ENCODE measurements around the gene NFASC.

Gene NFASC

DNA sequence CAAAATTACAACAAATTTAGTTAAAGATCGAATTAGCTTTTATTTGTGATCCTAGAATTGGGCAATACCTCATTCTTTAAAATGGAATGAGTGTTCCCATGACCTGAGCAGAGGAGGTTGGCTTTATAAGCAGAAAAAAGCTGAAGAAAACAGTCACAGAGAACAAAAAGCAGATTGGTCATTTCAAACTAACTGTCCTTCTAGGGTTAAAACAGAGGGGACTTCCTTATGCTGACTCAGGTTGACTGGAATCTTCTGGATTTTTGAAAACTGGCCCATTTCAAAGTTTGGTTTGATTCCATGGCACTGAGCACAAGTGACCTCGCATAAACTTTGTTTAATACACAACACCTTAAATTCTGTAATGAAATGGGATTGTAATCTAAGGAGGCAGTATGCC, 17.6 kb downstream of the NFASC start:
- no peak for DNase-seq (ENCODE audit: low read depth, low spot score)

DNA sequence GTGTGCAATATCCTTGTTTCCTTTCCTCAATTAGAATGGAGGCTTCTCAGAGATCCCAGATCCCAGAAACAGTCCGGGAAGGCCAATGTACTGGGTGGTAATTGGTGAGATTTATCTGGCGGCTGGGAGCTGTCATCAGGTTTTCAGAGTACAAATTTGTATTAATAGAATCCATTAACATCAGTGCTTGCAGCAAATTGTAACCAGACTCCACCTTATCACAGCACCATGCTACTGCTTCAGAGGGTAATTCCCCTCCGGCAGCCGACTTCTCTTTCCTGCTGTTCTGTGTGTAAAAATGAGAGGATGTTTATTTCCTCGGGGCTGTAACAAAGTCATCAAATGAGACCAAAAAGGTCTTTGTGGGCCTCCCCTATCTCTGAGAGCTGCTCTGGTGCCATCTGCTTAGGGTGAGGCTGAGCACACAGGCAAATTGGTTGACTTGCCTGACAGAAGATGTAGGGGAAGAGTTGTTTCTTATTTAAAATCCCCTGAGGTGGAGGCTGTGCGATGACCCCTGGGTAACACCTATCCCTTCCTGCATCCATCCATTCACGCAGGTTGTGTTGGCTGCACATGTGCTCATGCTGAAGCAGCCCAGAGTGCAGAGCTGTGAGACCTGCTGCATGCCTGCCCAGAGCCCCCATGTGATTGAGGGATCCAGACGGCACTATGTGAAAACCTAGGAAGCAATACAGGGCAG, 19.2 kb downstream of the NFASC start:
- no peak for DNase-seq (ENCODE audit: low read depth, low spot score)

DNA sequence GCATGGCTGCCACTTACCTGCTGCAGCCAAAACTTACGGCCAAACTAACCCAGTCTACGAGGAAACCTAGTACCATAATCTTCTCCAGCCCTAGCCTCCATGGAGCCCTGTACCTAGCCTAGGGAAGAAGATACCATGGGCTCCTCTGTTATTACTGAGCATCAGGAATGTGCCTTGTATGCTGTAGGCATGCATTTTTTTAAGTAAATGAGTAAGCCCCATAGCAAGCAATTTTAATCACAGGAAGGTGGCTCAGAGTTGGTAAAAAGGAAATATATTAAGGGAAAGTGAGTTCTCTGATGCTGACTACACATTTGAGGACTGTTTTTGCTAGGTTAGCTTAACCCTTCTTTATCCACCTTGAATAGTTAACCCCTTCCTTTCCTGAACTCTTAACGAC, 21.2 kb downstream of the NFASC start:
- no peak for DNase-seq (ENCODE audit: low read depth, low spot score)

DNA sequence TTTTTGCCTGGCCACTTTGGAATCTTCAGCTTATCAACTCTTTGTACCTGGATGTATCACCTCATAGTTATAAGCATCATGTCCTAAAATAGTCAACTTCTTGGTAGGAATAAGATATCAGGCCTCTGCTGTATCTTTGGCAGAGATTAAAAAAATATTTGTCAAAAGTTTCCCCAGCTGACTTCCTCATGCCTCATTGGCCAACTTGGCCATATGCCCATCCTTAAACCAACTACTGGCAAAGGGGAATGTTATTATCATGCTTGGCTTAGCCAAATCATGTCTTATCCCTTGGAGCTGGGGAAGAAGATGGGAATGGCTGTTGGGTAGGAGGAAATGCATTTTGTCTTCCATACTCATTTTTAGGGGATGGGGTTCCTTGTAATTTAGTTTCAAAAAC, 23.4 kb downstream of the NFASC start:
- DNase-seq (ENCODE audit: low read depth, low spot score): no peak

DNA sequence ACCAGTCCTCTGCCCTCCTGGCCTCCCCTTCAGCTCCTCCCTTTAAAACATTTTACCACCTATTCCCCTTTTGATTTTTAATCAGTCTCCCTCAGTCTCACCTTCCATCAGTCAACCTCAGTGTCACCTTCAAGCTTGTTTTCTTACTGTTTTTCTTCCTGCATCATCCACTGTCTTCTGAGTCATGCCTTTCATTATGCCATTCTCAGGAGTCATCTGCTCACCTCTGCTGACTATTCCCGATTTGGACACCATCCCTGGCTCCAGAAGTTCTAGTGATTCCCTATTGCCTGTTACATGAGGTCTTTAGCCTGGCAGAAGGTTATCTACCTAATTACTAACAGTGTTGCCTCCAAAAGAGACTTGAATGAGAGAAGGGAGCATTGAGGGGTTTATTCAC, 23.9 kb downstream of the NFASC start:
- no peak for DNase-seq (ENCODE audit: low read depth, low spot score)

DNA sequence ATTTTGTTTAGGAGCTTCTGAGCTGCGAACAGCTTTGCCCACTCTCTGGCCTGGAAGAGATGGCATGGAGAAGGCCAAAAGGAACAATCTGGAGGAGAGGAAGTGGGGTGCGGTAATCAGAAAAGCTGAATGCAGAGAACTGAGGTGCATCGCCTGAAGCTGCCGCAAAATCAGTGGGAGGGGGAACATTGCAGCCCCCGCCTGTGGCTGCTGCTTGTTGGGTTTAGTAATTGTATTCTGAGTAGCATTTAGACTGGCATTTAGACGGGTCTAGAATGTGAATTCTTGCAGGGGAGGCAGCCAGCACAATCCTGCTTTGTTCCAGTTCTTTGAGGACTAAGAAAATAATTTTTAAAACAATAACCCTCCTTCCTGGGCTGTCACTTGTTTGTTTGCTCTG, 25.4 kb downstream of the NFASC start:
- DNase-seq (ENCODE audit: low read depth, low spot score): no peak

DNA sequence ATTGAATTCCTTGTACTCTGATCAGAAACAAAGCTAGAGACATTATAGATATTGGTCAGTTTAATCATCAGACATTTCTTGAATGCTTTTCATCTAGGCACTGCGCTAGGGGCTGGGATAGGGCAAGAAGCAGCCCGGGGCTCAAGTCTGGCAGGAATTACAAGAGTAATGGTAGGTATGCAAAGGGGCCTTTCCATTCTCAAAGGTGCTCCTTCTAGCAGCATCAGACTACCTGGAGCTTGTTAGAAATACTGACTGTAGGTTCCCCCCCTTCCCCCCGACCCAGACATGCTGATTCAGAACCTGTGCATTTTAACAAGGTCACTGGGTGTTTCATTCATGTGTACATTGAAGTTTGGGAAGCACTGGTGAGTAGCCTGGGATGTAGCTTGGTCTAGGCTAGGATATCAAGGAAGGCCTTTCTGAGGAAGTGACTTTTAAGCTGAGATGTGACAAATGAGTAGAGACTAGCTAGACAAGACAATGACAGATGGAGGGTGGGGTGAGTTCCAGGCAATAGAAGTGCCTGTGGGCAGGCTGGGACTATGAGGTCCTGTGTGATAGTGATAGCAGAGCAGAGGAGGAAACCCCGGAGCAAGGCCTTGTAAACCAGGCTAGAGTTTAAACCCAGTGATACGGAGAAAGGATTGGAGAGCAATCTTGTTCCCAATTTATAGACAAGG, 26.3 kb downstream of the NFASC start:
- DNase-seq (ENCODE audit: low read depth, low spot score): no peak

DNA sequence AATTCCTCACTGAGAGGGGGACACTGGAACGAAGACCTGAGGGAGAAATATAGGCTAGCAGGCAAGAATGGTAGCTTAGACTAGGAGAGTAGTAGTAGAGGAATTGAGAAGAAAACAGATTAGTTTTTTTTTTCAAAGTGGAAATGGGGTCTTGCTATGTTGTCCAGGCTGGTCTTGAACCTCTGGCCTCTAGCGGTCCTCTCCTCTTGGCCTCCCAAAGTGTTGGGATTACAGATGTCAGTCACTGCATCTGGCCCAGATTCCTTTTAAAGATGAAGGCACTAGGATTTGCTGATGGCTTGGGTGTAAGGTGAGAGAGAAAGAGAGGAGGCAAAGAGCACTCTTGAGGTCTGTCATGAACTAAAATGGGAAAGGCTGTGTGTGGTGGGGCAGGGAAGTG, 30.1 kb downstream of the NFASC start:
- no peak for DNase-seq (ENCODE audit: low read depth, low spot score)

DNA sequence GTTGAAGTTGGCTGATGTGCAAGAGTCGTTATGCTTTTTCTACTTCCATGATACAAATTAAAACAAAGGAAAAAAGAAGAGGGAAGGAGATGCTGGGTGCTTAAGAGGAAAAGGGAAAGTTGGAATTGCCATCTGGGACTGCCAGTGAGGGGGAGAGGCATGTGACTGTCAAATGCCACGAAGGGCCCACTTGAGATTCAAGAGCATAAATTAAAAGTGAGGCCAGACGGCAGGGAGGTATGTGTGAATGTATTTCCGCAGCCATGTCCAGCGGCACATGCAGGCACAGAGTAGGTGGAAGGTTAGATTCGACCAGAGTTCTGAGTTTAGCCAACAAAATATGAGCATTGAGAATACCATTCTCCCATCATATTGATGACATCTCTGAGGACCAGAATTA, 32.0 kb downstream of the NFASC start:
- DNase-seq (ENCODE audit: low read depth, low spot score): no peak

DNA sequence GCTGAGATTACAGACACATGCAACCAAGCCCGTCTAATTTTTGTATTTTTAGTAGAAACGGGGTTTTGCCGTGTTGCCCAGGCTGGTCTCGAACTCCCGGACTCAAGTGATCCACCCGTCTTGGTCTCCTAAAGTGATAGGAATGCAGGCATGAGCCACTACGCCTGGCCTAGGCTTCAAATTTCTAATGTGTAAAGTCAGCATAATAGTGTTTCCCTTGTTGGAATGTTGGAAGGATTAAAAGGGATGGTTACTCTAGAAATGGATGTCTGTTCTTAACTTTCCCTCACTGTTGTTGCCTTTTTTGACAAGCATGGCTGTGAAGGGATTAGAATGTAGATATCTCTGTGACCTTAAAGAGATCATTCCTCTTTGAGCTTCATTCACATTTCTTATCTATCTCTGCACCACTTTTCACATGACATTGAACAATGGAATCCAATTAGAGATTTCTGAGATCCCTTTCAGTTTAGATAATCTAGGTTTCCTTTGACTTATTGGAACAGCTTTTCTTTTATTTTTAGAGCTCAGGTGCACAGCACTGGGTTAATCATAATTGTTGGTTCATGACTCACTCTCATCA, 33.7 kb downstream of the NFASC start:
- no peak for DNase-seq (ENCODE audit: low read depth, low spot score)

DNA sequence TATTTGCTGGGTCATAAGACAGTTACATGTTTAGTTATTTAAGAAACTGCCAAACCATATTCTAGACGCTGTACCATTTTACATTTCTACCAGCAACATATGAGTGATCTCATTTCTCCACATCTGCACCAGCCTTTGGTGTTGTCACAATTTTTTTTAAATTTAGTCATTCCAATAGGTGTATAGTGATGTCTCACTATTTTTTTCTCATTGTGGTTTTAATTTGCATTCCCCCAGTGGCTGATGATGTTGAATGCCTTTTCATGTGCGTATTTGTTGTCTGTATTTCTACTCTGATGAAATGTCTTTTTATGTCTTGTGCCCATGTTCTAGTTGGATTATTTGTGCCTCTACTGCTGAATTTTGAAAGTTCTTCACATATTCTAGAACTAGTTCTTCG, 38.4 kb downstream of the NFASC start:
- DNase-seq (ENCODE audit: low read depth, low spot score): no peak

DNA sequence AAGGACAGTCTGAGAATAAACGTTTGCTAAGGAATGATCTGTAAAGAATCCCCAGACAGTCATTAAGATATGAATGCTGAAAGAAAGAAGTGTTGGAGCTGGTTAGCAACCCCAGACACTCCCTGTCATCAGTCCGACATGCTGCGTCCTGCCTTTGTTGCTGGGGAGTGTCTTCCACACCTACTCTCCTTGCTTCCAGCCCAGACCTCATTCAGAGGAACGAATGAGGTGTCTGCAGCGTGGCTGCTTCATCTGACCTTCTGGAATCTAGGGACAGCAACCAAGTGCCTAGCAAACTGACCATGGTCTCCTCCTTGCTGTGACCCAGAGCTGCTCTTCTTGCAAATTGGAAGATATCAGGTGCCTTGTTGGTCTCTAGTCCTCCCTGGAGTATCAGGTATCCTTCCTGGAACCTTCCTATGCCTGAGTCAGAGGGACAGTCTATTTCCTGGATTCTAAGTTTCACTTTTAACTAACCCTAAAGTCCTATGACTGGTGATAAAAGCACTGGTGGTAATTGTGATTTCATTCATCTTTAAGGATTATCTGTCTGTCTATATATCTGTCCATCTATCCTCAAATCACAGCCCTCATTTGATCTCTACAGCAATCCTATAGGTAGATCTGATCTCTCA, 45.3 kb downstream of the NFASC start:
- no peak for DNase-seq (ENCODE audit: low read depth, low spot score)

DNA sequence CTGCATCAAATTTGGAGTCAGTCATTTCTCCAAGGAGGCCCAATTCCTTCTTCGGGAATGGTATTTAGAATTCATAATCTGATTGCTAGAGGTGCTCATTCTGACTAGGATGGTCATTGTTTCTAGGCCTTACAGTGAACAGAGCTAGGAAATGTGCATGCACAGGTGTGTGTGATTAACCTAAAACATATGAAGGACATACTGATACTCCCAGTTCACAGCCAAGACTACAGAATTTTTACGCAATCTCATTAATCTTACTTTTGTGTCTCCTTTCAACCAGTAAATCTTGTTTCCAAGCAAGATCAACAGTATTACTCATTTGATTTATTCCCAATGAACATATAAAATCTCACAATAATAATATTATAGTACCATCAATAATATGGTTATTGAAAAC, 47.1 kb downstream of the NFASC start:
- no peak for DNase-seq (ENCODE audit: low read depth, low spot score)

DNA sequence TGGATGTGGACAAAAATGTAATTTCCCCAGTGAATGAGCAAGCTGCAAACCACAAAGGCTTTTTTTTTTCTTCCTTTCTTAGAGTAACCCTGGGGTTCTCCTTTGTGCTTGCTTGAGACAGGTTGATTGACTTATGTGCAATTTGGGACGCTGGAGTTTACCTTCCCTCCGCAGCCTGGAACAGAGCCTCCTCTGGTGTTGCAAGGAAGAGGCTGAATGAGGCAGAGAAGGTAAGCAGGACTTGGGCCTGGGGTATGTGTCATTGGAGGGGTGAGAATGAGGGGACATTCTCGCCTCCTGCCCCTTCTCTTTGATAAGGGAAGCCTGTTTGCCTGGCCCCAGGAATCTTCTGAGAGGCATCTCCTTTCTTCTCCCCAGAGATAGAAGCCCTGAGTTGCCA, 49.8 kb downstream of the NFASC start:
- DNase-seq (ENCODE audit: low read depth, low spot score): no peak

DNA sequence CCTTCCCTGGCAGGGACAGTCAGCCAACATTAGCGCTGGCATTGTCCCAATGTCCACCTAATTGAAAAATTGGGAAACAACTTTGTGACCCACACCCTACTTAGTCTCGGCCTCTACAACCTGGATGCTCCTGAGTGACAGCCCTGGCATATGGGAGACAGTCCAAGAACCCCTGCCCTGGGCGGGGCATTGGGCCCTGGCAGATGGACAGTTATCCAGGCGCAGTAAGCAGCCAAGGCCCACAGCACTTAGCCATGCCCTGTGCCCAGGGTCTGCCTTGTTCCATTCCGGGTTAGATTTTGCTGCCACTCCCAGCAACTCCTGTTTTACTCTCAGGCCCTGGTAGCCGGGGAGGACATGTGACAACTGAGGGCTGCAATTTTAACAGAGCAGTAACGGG, 50.3 kb downstream of the NFASC start:
- DNase-seq (ENCODE audit: low read depth, low spot score): no peak

DNA sequence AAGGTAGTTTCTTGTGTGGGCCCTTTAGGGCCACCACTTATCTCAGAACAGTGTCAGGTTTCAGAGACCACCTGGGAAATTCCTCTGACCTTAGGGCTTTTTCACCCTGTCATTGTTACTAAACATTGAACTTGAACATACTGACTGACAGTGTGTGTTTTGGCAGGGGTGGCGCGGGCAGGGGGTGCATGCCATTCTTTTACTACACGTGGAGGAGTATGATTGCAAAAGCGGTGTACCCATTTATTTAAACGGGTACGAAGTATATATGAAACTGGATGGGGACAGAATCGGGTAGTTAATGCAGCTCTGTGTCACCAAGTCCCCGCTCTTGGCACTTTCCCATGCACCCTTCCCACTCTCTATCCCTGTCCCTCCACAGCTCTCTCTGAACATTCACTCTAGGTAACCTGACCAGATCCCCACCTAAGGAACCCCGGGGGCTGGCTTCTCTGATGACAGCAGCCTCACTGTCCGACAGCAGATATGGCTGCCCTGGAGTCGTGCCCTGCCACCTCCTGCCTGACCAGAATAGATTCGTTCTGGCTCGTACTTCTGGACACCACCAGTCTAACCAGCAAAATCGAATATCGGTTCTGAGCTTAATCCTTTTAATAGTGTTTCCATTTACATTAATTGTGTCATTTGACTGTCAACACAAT, 51.3 kb downstream of the NFASC start:
- no peak for DNase-seq (ENCODE audit: low read depth, low spot score)

DNA sequence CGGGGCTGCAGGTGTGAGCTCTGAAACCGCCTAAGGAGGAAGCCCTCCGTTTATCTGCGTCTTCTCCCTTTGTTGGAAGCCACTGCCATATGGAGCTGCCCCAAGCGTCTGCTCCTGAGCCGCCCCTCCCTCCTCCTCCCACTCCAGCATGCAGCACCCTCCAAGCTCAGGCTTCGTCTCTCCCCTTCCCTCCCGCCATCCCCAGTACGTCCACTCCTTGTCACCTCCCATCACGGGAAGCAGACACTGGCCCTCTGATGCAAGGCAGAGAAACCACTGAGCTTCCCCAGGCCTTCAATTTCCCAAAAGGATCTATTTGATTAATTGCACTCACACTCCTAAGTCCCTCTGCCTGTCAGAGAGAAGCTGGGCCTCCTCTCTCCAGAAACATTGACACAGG, 52.5 kb downstream of the NFASC start:
- DNase-seq (ENCODE audit: low read depth, low spot score): no peak

DNA sequence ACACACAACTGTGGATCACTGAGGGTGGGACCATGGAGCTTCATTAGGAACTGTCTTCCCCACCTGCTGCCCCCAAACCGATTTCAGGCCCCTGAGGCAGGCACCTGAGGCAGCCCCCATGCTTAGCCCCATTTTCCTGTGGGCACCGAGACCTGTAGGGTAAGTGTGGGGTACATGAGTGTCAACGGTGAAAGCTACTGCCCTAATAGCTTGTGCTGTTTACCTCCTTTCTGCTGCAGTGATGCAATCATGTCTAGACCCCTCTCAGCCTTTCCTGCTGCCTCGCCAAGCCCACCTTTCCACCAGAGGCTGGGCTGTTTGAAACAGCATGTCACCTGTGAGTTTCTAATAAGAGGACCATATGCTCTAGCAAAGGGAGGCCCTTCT, 53.0 kb downstream of the NFASC start:
- DNase-seq (ENCODE audit: low read depth, low spot score): no peak

DNA sequence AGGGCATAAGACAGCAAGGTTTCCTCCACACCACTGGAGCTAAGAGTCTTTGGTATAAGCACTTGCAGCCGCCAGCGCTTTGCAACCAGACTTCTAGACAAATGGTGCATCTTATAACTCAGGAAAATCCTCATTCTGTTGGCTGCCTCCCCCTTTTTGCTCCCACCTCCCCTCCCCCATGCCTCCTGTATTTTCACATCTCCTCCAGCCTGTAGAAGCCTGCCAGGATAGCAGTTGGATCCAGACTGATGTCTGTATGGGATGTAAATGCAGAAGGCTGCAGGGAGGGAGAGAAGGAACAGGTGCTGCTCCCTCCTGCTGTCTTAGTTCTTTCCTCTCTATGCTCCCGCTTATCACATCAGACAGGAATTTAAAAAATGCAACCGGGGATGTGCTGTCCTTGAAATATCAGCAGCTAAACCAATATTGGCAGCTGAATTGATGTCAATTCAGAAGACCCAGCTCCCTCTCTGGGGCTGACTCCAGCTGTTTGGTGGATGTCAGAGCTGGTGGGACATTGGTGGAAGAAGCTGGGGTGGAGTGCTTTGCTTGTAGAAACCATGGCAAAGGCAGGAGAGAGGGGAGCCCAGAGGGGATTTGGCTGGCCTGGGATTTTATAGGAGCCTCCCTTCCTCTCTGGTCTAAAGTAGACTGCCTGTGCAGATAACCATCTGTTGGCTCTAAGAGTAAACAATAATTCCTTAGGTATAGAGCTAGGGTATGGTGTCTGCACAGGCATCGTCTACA, 53.5 kb downstream of the NFASC start:
- no peak for DNase-seq (ENCODE audit: low read depth, low spot score)

DNA sequence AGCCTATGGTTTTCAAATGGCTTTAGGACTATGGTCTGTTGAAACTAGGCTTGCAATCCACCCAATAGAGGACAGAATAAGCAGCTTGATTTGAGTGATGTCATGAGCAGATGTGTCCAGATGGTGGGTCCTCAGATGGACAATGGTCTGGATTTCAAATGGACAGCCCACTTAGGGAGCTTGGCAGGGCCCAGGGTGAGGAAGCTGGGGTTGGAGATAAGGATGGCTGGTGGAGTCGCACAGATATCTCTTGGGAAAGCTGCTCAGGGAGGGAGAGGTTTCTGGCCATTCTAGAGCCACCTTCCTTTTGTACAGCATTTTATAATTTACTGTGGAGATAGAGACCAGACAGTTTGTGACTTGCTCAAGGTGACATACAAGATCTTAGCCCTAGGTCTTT, 55.0 kb downstream of the NFASC start:
- DNase-seq (ENCODE audit: low read depth, low spot score): no peak

All from brain pericyte (primary cell).